HG02763 (cell line): ENCODE measurements around the gene DNASE1L2.

Experiments
- ATAC-seq: cut with Tn5 transposase; IDR thresholded peaks from one replicate; pipeline ENCODE4 v1.9.1; 2021; ENCODE audit warnings: mild to moderate bottlenecking, moderate library complexity; ENCODE audit not compliant: unreplicated experiment

Gene DNASE1L2

GRCh38 chr16:2284001-2284770 is 47.9 kb downstream of the DNASE1L2 start:
- ATAC-seq, result no peak

GRCh38 chr16:2284797-2285576 is 48.7 kb downstream of the DNASE1L2 start:
- ATAC-seq, result no peak

GRCh38 chr16:2285731-2286191 is 49.5 kb downstream of the DNASE1L2 start:
- no peak for ATAC-seq

DNA sequence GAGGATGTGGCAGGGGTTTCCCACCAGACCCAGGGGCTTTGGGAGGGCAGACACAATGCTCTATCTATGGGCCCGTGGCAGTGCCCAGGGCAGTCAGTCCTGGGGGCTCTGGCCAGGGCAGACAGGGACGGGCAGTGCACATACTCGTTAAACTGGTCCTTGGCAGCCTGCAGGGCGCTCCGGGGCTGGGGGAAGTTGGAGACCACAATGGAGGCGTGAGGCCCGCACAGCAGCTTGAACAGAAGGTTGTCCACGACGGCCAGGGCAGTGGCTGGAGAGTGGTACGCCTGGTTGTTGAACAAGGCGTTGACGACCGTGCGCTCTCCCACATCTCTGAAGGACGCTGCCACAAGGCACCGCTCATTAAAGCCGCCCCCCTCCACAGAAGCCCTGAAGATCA is 50.3 kb downstream of the DNASE1L2 start:
- ATAC-seq, result no peak

DNA sequence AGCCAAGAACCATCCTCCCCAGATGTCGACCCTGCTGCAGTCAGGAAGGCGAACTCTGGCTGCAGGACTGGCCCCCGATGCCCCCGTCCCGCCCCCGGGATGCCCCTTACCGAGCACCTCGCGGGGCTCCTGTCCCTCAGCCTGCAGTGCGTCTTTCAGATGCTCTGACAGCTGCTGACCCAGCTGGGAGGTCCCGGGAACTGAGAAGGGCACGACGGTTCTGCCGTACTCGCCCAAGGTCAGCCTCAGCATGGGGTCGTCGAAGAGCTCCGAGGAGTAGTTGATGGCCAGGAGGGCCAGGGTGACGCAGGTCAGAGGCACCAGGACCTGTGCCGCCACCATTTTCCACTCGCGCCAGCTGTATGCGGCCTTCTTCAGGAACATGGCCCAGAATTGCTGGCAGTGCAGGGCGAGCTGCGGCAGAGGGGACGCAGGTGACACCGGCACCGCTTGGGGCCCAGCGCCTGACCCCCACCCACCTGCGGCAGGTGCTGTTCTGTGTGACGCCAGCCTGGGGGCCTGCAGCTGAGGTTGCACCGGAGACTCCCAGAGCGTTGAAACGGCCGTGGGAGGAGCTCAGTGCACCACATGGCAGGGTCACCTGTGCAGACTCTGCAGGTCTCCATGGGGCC is 51.8 kb downstream of the DNASE1L2 start:
- no peak for ATAC-seq
